ENCODE data around the gene CREB3L1. TPM values are rescaled to one million over a fixed set of nuclear protein-coding genes. Genes with fewer than 3 reads are reported as not detected.

CREB3L1 gene
- total RNA-seq, 1 donor, result 33.3 TPM

GRCh38 chr11:46259971-46260560 lies 17.4 kb upstream of the CREB3L1 start:
- Histone ChIP-seq H3K27ac (ENCODE audit: low read depth, low read length) (no peak overlapping the region), H3K9me3 (ENCODE audit: low read depth, low read length) (no peaks in the 10 kb centered on the region), H3K79me2 (ENCODE audit: insufficient read depth, low read length) (no peaks in the 10 kb centered on the region), H4K20me1 (ENCODE audit: insufficient read depth, low read length) (no peaks in the 10 kb centered on the region), H3K4me2 (ENCODE audit: insufficient read depth, low read length) (no peak overlapping the region), H3K36me3 (ENCODE audit: insufficient read depth, low read length) (no peaks in the 10 kb centered on the region), H3K4me1 (ENCODE audit: insufficient read depth, low read length) (no peaks in the 10 kb centered on the region), H2AFZ (ENCODE audit: low read length) (no peak overlapping the region), H3K27me3 (ENCODE audit: insufficient read depth, low read length) (no peaks in the 10 kb centered on the region), H3K4me3 (ENCODE audit: insufficient read depth, low read length) (no peak overlapping the region)
- no peak for TF ChIP-seq CTCF (IDR thresholded peaks at IDR 0.05; ENCODE audit: extremely low read depth, low read depth, low read length)
- DNase-seq (ENCODE audit: insufficient read length, low spot score, missing footprints), result no peak

DNA sequence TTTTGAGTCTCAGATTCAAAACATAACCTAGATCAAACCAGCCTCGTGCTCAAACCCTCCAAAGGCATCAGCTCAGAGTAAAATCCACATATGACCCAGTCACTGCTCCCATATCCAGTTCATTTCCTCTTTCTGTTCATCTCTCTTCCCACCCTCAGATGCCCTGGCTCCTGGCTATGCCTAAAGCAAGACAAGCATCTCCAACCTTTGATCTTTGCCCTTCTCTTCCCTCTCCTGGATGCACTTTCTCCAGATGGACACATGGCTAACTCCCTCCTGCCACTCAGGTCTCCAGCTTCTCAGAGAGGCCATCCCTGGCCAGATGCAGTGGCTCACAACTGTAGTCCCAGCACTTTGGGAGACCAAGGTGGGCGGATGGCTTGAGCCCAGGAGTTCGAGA lies 14.3 kb upstream of the CREB3L1 start:
- no peak for TF ChIP-seq CTCF (IDR thresholded peaks at IDR 0.05; ENCODE audit: extremely low read depth, low read depth, low read length)
- Histone ChIP-seq H4K20me1 (ENCODE audit: insufficient read depth, low read length) (no peaks in the 10 kb centered on the region), H3K27ac (ENCODE audit: low read depth, low read length) (no peak overlapping the region), H3K79me2 (ENCODE audit: insufficient read depth, low read length) (no peaks in the 10 kb centered on the region), H3K9me3 (ENCODE audit: low read depth, low read length) (no peaks in the 10 kb centered on the region), H2AFZ (ENCODE audit: low read length) (no peak overlapping the region), H3K4me1 (ENCODE audit: insufficient read depth, low read length) (no peaks in the 10 kb centered on the region), H3K36me3 (ENCODE audit: insufficient read depth, low read length) (no peaks in the 10 kb centered on the region), H3K27me3 (ENCODE audit: insufficient read depth, low read length) (peaks cover 3% of the 10 kb centered on the region), H3K4me3 (ENCODE audit: insufficient read depth, low read length) (no peak overlapping the region), H3K4me2 (ENCODE audit: insufficient read depth, low read length) (no peak overlapping the region)
- DNase-seq (ENCODE audit: insufficient read length, low spot score, missing footprints), result no peak

DNA sequence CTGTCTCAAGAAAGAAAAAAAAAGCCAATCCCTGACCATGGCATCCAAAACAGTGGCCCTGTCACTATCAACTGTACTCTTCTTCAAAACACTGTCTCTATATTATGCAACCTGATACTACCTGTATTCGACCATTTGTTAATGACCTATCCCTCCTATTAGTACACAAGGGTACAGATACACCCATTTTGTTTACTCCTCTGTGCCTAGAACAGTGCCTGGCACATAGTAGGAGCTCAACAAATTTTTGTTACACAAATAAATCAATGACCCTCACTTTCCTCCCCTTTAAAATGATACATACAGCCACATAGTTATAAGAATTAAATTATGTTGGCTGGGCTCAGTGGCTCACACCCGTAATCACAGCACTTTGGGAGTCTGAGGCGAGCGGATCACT lies 13.4 kb upstream of the CREB3L1 start:
- no peak for DNase-seq (ENCODE audit: insufficient read length, low spot score, missing footprints)

GRCh38 chr11:46264976-46265375 lies 12.5 kb upstream of the CREB3L1 start:
- H3K4me1 ChIP-seq (ENCODE audit: insufficient read depth, low read length), result no peaks in the 10 kb centered on the region
- H3K27ac ChIP-seq (ENCODE audit: low read depth, low read length), result no peak overlapping the region
- H3K4me2 ChIP-seq (ENCODE audit: insufficient read depth, low read length), result no peak overlapping the region
- no peak overlapping the region for H3K4me3 ChIP-seq (ENCODE audit: insufficient read depth, low read length)
- H4K20me1 ChIP-seq (ENCODE audit: insufficient read depth, low read length), result no peaks in the 10 kb centered on the region
- DNase-seq (ENCODE audit: insufficient read length, low spot score, missing footprints), result no peak
- no peaks in the 10 kb centered on the region for H3K36me3 ChIP-seq (ENCODE audit: insufficient read depth, low read length)
- no peak overlapping the region for H2AFZ ChIP-seq (ENCODE audit: low read length)
- TF ChIP-seq CTCF (IDR thresholded peaks at IDR 0.05; ENCODE audit: extremely low read depth, low read depth, low read length), result no peak
- no peaks in the 10 kb centered on the region for H3K79me2 ChIP-seq (ENCODE audit: insufficient read depth, low read length)
- H3K9me3 ChIP-seq (ENCODE audit: low read depth, low read length), result no peaks in the 10 kb centered on the region
- peaks cover 3% of the 10 kb centered on the region for H3K27me3 ChIP-seq (ENCODE audit: insufficient read depth, low read length)

More for the DNA sequence above, 13.4 kb upstream of the CREB3L1 start:
- H3K4me3 ChIP-seq (ENCODE audit: insufficient read depth, low read length), result no peak overlapping the region
- H3K4me2 ChIP-seq (ENCODE audit: insufficient read depth, low read length), result no peak overlapping the region
- no peaks in the 10 kb centered on the region for H3K4me1 ChIP-seq (ENCODE audit: insufficient read depth, low read length)
- H3K36me3 ChIP-seq (ENCODE audit: insufficient read depth, low read length), result no peaks in the 10 kb centered on the region
- H2AFZ ChIP-seq (ENCODE audit: low read length), result no peak overlapping the region
- TF ChIP-seq CTCF (IDR thresholded peaks at IDR 0.05; ENCODE audit: extremely low read depth, low read depth, low read length), result no peak
- H3K79me2 ChIP-seq (ENCODE audit: insufficient read depth, low read length), result no peaks in the 10 kb centered on the region
- no peaks in the 10 kb centered on the region for H3K9me3 ChIP-seq (ENCODE audit: low read depth, low read length)
- no peak overlapping the region for H3K27ac ChIP-seq (ENCODE audit: low read depth, low read length)
- no peaks in the 10 kb centered on the region for H4K20me1 ChIP-seq (ENCODE audit: insufficient read depth, low read length)
- peaks cover 3% of the 10 kb centered on the region for H3K27me3 ChIP-seq (ENCODE audit: insufficient read depth, low read length)

Data from osteoblast (primary cell).